Measurements from ENCODE around the gene FASTKD3. TPM values are rescaled to one million over a fixed set of nuclear protein-coding genes. Genes with fewer than 3 reads are reported as not detected.
A peak's percentile ranks its signal among the peaks of the same experiment; 100 is the strongest.

The FASTKD3 gene
- total and polyA plus RNA-seq, 11 donors: 4.3 to 11.5 (median 6.1) TPM

- TF ChIP-seq, protein P1, sequence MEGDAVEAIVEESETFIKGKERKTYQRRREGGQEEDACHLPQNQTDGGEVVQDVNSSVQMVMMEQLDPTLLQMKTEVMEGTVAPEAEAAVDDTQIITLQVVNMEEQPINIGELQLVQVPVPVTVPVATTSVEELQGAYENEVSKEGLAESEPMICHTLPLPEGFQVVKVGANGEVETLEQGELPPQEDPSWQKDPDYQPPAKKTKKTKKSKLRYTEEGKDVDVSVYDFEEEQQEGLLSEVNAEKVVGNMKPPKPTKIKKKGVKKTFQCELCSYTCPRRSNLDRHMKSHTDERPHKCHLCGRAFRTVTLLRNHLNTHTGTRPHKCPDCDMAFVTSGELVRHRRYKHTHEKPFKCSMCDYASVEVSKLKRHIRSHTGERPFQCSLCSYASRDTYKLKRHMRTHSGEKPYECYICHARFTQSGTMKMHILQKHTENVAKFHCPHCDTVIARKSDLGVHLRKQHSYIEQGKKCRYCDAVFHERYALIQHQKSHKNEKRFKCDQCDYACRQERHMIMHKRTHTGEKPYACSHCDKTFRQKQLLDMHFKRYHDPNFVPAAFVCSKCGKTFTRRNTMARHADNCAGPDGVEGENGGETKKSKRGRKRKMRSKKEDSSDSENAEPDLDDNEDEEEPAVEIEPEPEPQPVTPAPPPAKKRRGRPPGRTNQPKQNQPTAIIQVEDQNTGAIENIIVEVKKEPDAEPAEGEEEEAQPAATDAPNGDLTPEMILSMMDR (IDR thresholded peaks at IDR 0.05): no peak
- no peak for TF ChIP-seq POLR2A (IDR thresholded peaks at IDR 0.05)
- peaks cover 0 to 91% (median 55%) of the 10 kb centered on the region in 9 donors for H3K36me3 ChIP-seq
- intact Hi-C loops (cut with DNase I): no loop called here
- H3K27ac ChIP-seq: no peak overlapping the region
- ATAC-seq: peak in 3 of 4 donors; percentile 18 to 78 (median 68)
- peaks cover 0 to 16% (median 5%) of the 10 kb centered on the region in 12 donors for H3K9me3 ChIP-seq
- DNase-seq: no peak
- H3K4me3 ChIP-seq: no peak overlapping the region
- no peaks in the 10 kb centered on the region for H3K4me1 ChIP-seq
- H3K27me3 ChIP-seq: no peaks in the 10 kb centered on the region
- 79 to 82% (median 80%) methylated on average over 9 of the region's 9 CpGs for WGBS, 4 donors
Measured at GRCh38 chr5:7902666-7903625, 34.1 kb upstream of the FASTKD3 start.

DNA sequence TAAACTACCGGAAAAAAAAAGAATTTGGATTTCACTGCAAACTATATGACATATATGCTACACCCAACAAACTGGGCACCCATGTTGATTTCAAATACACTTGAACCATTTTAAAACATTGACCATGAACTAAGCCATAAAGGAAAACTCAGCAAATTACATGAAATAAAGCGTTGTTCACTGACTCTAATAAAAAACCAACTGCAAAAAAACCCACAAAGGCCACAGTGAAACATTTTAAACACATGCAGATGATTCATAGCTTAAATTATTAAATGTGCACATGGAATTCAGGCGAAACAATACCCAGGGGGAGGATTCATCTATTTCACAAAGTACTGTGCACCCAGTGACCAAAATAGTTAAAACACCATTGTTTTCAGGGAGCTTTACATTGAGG lies 33.4 kb upstream of the FASTKD3 start:
- Histone ChIP-seq H3K4me3 (no peak overlapping the region), H3K27ac (no peak overlapping the region), H3K4me1 (no peaks in the 10 kb centered on the region), H3K36me3 (peaks cover 0 to 91% (median 63%) of the 10 kb centered on the region in 9 donors), H3K27me3 (no peaks in the 10 kb centered on the region), H3K9me3 (peaks cover 0 to 8% (median 0%) of the 10 kb centered on the region in 12 donors)
- no peak for DNase-seq
- ATAC-seq: no peak
- WGBS, 4 donors: 81 to 97% (median 95%) methylated on average over 3 of the region's 3 CpGs
- TF ChIP-seq POLR2A (IDR thresholded peaks at IDR 0.05): no peak
- TF ChIP-seq, protein P1 (IDR thresholded peaks at IDR 0.05): no peak
- intact Hi-C loops (cut with DNase I): no loop called here

DNA sequence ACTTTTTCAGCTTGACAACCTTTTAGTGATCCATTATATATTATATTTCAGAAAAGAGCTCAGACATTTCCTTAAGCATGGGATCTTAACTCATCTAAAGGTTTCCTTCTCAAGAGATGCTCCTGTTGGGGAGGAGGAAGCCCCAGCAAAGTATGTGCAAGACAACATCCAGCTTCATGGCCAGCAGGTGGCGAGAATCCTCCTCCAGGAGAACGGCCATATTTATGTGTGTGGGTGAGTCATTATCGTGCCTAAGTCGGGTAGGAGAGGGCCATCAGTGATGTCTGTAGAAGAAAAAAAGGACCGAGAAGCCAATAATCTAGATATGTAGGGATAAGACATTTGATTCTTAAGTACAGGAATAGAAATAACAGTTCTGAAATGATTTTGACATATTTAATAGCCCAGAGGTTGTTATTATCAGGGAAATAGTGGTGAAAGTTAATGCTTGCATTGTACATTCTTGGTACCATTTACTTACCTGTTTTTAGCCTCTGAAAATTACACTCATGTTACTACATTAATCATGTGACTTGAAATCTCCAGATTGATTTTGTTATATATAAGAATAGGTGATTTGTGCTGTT lies 28.3 kb upstream of the FASTKD3 start:
- intact Hi-C loops (cut with DNase I): no loop called here

More for the DNA sequence above, 28.3 kb upstream of the FASTKD3 start:
- ATAC-seq (no peak), DNase-seq (no peak)
- Histone ChIP-seq H3K9me3 (no peaks in the 10 kb centered on the region), H3K4me1 (peaks cover 0 to 2% (median 0%) of the 10 kb centered on the region in 12 donors), H3K27ac (no peak overlapping the region), H3K4me3 (no peak overlapping the region), H3K36me3 (peaks cover 0 to 100% (median 100%) of the 10 kb centered on the region in 9 donors), H3K27me3 (no peaks in the 10 kb centered on the region)
- WGBS, 4 donors: 69 to 75% (median 70%) methylated on average over 5 of the region's 5 CpGs
- TF ChIP-seq, protein P1 (IDR thresholded peaks at IDR 0.05): peak in 1 of 12 donors; percentile 18
- TF ChIP-seq POLR2A (IDR thresholded peaks at IDR 0.05): no peak
